Stimulated activated CD4-positive, alpha-beta T cell treated with anti-CD3 and anti-CD28 coated beads, TNF-alpha, amount 100 ng/mL, for 1 hour (primary cell): ENCODE measurements around the gene SPARC.
"Not testable (repeated sequence)": the region's sequence is repeated elsewhere in the genome, so short reads cannot be mapped to it uniquely, and the experiment has no call there.

Experiments
- DNase-seq, 3 donors: peaks; one replicate each; pipeline ENCODE4 v3.0.0-alpha.2; 2020; ENCODE audit warnings: low read depth in 3 of 3, low spot score in 1 of 3

Gene SPARC

GRCh38 chr5:151703227-151703626 lies 16.5 kb upstream of the SPARC start:
- DNase-seq: no peak

DNA sequence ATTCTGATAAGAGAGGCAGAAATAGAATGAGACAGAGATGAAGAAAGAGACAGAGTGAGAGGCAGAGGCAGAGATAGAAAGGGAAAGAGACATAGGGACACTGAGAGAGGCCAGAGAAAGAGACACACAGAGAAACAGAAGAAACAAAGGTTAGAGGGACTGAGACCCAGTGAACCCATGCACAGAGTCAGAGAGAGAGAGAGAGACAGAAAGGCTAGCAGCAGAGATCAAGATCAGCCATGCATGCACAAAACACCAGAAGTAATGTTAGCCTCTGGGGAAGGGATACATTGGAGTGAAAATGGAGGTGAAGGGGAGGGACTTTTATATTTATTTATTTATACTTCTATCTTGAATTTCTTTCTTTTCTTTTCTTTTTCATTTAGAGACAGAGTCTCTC lies 14.1 kb upstream of the SPARC start:
- no peak for DNase-seq

DNA sequence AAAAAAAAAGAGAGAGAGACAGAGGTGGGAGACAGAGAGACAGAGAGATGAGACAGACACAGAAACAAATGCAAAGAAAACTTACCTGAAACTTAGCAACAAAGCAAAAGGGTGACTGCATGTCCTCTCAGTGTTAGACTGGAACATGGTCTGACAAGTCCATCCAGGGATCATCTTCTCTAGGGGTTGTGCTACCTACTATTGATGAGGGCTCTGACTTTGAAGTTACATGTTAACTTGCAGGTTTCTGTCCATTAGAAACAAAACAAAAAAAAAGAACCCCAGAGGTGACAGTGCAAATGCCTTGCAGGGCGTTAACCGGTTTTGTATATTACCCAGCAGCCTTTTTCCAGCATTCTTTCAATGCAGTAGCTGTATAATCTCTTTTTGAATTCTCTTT lies 13.6 kb upstream of the SPARC start:
- DNase-seq: no peak

DNA sequence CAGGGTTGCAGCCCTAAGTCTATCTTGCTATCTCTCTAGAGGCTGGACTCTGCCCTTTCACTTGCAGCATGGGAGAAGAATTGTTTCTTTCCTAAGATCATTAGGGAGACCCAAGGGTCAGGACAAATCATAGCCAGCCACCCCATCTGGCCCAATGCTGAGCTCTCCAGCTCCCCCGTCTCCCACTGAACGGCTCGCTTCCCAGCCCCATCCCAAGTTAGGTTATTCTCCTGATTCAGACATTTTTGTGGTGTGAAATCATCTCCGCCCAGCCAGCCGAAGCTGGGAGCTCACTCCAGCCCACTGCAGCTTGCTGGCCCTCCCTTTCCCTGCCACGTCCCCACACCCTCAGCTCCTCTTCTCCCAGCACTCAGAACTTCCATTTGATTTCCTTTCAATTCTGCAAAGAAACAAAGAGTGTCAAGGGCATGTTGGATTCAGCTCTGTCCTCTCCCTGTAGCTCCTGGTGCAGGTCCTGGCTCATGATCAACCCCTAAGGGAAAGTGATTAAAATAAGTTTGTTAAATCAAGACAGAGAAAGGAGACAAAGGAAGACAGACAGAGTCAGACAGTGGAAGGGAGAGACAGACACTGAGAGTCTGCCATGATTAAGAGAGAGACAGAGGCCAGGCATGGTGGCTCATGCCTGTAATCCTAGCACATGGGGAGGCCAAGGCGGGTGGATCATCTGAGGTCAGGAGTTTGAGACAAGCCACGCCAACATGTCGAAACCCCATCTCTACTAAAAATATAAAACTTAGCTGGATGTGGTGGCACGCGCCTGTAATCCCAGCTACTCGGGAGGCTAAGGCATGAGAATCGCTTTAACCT lies 12.6 kb upstream of the SPARC start:
- no peak for DNase-seq

GRCh38 chr5:151698081-151698480 lies 11.4 kb upstream of the SPARC start:
- not testable (repeated sequence) for DNase-seq

DNA sequence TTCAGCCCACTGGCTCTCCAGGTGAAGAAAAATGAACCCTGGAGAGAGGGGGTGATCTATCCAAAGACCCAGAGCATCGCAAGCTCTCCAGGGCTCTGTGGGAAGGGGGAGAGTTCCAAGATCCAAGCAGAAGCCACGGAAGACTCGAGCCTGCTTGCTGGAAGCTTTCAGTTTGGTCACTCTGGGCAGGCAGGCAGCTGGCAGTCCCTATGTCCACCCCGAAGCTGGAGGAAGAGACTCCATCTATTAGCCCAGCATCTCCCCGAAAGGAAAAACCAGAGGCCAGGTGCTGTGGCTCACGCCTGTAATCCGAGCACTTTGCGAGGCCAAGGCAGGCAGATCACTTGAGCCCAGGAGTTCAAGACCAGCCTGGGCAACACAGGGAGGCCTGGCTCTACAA lies 10.7 kb upstream of the SPARC start:
- DNase-seq: no peak

- no peak for DNase-seq
These were observed 9.9 kb upstream of the SPARC start for GRCh38 chr5:151696470-151697061.

DNA sequence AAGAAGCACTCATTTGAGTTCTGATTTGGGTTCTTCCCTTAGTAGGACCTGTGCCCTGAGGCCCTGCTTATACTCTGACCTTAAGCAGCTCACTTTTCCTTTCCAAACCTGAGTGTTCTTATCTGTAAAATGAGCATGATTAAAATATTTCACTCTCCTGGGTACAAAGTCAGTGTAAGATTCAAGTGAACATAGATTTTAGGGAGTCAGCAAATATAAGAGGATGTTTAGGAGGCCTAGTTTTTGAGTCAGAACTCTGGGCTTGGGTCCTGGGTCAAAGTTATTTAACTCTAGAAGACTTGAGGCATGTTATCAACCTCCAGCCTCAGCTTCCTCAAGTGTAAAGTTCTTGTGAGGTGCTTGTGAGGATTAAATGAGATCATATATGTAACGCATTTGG lies 8.7 kb upstream of the SPARC start:
- DNase-seq: no peak

GRCh38 chr5:151694035-151694485 lies 7.3 kb upstream of the SPARC start:
- no peak for DNase-seq

GRCh38 chr5:151692312-151692711 lies 5.6 kb upstream of the SPARC start:
- DNase-seq: no peak

- no peak for DNase-seq
These were observed 5.0 kb upstream of the SPARC start for GRCh38 chr5:151691706-151692105.

GRCh38 chr5:151689591-151689990 lies 2.9 kb upstream of the SPARC start:
- DNase-seq: not testable (repeated sequence)

DNA sequence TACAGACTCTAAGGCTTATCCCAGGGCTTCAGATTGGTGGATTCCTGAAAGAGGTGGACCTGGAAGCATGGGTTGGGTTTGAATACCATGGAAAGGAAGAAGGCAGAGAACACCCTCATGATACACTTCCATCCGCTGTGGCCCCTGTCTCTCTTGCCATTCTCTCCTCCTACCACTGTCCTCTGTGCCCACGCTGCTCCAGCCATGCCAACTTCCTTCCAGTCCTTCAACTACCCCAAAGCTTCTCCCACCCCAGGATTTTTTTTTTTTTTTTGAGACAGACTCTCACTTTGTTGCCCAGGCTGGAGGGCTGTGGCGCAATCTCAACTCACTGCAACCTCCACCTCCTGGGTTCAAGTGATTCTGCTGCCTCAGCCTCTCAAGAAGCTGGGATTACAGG lies 1.7 kb upstream of the SPARC start:
- DNase-seq: no peak

DNA sequence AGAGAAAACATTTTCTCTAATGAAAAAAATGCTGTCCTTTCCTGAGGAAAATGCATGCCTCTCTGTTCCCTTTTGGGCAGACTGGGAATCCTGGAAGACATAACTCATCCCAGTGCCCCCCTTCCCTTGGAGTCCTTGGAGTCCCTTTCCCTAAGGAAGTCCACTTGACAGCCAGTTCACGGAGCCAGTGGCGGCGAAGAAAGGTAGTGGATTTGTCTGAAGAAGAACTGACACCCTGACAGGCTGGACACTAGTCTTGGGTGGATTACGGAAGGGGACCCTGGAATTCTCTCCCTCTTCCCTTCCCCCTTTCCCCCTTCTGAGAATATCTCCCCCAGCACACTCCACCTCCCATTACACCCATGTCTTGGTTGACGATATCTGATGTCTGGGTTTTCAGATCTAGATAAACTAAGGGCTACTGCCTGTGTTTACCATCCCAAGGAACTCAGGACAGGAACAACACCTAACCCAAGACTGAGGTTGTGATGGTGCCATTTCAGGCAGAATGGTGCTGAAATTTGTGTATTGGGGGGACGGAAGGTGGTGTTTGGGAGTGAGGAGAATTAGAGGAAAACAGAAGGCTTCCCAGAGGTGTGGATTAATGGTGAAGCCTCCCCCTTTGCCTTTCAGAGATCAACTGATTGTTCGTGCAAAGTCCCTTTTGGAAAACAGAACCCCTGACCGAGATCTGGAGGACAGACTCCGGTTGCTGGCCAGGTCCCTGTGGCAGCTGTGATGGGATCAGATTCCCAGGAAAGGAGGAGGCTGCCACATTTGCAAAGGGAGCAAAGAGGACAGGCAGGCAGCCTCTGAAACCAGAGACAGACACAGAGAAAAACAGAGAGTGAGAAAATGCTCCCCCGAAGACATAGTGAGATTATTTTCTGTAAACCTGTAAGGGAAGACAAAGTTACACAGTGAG lies 704 bp downstream of the SPARC start:
- DNase-seq: no peak

GRCh38 chr5:151684690-151685361 lies 1.9 kb downstream of the SPARC start:
- no peak for DNase-seq

DNA sequence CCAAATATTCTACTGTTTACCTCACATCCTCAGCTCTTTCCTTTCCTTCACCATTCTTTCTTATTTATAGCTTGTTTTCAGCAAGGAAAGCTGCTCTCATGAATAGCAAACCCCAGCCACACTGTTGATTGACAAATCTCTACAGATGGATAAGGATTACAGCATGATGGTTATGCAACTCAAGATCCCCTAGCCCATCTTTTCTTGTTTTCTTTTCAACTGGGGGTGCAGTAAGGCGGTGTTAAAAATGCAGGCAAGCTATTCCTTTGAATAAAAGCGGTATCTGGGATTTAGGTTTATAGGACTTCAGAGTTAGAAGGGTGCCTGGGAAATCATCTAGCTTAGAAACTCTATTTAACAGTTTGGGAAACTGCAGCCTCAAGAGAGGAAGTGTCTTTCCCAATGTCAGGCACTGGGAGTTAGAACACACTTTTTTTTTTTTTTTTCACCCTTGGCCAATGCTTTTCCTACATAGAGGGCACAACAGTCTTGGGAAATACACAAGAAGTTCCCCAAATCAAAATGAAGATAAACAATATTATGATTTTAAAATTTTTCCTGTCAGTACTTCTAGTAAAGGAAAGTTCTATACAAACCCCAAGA lies 2.6 kb downstream of the SPARC start:
- no peak for DNase-seq

DNA sequence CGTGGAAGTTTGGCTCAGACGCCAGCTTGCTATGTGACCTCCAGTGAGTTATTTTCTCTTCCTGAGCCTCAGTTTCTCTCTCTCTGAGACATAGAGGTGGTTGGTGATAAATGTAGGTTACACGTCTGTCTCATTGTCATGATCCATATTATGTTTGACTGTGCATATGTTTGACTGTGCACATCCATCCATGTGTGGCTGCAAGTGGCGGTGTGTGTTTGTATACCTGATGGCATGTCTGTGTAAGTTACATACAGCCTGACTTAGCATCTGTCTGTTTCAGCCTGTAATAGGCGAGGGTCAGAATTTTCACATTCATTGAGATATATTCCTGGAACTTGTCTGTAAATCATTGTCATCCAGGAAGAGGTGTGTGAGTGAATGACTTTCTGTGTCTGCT lies 3.3 kb downstream of the SPARC start:
- no peak for DNase-seq

GRCh38 chr5:151682751-151683331 lies 3.9 kb downstream of the SPARC start:
- no peak for DNase-seq

DNA sequence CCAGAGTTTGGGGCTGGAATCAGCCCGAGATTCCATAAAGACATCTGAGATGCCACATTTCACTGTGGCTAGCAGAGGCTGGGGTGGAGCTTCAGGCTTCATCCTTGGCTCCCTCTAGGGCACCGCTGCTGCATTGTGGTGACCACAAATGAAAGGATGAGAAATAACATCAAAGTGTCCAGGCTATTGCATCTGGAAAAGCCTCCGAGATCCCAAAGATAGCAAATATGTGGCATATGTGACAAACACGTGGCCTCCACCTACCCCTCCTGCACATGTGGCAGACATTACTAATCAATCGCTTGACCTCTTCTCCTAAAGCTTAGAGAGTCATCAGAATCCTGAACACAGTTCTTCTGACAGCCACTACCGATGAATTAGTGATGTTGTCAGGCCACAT lies 4.5 kb downstream of the SPARC start:
- DNase-seq: no peak

- DNase-seq: no peak
These were observed 5.7 kb downstream of the SPARC start for GRCh38 chr5:151680944-151681427.
